Upper lobe of right lung (tissue), 1 donor: ENCODE measurements around the gene OSBPL6. TPM values are rescaled to one million over a fixed set of nuclear protein-coding genes. Genes with fewer than 3 reads are reported as not detected.
"Not testable (repeated sequence)": the region's sequence is repeated elsewhere in the genome, so short reads cannot be mapped to it uniquely, and the experiment has no call there.

Source experiments
- ATAC-seq: fragments of 200-7000 bp; cut with Tn5 transposase; one replicate; pipeline ENCODE4 v1.9.1; 2020; ENCODE audit warnings: mild to moderate bottlenecking, moderate library complexity
- DNase-seq: peaks from one replicate; pipeline ENCODE4 v3.0.0-alpha.2; 2020
- H3K27ac ChIP-seq: fragments of 200-600 bp; one replicate; pipeline ENCODE4 v1.8.0; 2022
- H3K27me3 ChIP-seq: fragments of 200-600 bp; one replicate; pipeline ENCODE4 v1.8.0; 2022; ENCODE audit warnings: mild to moderate bottlenecking
- H3K36me3 ChIP-seq: fragments of 200-600 bp; one replicate; pipeline ENCODE4 v1.8.0; 2022
- H3K4me1 ChIP-seq: fragments of 200-600 bp; one replicate; pipeline ENCODE4 v1.8.0; 2022
- H3K4me3 ChIP-seq: fragments of 200-600 bp; one replicate; pipeline ENCODE4 v1.8.0; 2022; ENCODE audit warnings: mild to moderate bottlenecking
- H3K9me3 ChIP-seq: fragments of 200-600 bp; one replicate; pipeline ENCODE4 v1.8.0; 2022
- intact Hi-C: fragments of 100-400 bp; cut with DNase I; formaldehyde crosslinking; loops from one replicate; pipeline ENCODE4 v1.11.0; 2022
- total RNA-seq: library from RNA; stranded (reverse); fragmentation: NEBNext Ultra II Directional; extraction: Animal tissue kit (Norgen Biotek cat#: 25700); gene quantifications from one replicate; pipeline ENCODE4 v1.2.1, GENCODE V29; 2021
- TF ChIP-seq, protein P1 (sequence below): fragments of 200-600 bp; IDR thresholded peaks from one replicate; pipeline ENCODE4 v1.8.0; 2022; ENCODE audit warnings: antibody characterized with exemption
- donor health status: DM: no; HTN: yes; CAD: no; lungs with severe emphysema.

OSBPL6 gene
- total RNA-seq, 1 donor from 2014 or later, result 2.6 TPM

DNA sequence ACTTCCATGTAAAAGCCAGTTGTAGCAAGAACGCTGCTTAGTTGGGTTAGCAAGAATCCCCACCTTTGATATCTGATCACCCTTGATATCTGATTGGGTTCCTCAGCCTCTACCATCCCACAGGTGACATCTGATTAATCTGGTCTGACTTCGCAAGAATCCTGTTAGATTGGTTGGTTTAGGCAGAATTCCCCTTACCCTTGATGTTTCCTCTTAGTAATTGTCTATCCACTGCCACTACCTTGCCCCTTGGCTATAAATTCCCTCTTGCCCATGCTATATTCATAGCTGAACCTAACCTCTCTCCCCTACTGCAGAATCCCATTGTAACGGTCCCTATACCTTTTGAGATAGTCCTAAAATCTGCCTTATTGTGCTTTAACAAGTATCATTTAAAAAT, 223.6 kb downstream of the OSBPL6 start:
- H3K4me3 ChIP-seq, result no peak overlapping the region
- peaks cover 6% of the 10 kb centered on the region for H3K4me1 ChIP-seq
- intact Hi-C loops, result no loop called here
- no peak overlapping the region for H3K27ac ChIP-seq
- TF ChIP-seq, protein P1, sequence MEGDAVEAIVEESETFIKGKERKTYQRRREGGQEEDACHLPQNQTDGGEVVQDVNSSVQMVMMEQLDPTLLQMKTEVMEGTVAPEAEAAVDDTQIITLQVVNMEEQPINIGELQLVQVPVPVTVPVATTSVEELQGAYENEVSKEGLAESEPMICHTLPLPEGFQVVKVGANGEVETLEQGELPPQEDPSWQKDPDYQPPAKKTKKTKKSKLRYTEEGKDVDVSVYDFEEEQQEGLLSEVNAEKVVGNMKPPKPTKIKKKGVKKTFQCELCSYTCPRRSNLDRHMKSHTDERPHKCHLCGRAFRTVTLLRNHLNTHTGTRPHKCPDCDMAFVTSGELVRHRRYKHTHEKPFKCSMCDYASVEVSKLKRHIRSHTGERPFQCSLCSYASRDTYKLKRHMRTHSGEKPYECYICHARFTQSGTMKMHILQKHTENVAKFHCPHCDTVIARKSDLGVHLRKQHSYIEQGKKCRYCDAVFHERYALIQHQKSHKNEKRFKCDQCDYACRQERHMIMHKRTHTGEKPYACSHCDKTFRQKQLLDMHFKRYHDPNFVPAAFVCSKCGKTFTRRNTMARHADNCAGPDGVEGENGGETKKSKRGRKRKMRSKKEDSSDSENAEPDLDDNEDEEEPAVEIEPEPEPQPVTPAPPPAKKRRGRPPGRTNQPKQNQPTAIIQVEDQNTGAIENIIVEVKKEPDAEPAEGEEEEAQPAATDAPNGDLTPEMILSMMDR, result no peak
- no peaks in the 10 kb centered on the region for H3K36me3 ChIP-seq
- DNase-seq, result no peak
- ATAC-seq, result no peak
- H3K27me3 ChIP-seq, result no peaks in the 10 kb centered on the region
- no peaks in the 10 kb centered on the region for H3K9me3 ChIP-seq

DNA sequence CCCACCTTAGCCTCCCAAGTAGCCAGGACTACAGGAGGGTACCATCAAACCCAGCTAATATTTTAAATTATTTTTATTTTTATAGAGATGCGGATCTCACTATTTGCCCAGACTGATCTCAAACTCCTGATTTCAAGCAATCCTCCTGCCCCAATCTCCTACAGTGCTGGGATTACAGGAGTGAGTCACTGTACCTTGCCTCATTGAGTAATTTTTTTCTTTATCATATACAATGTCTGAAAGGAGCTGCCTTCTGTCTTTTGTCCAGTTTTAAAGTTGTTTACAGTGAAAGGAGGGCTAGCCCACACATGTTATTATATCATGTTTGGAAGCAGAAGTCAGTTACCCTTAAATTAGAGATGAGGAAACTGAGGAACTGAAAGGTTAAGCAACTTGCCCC, 224.1 kb downstream of the OSBPL6 start:
- Histone ChIP-seq H3K36me3 (no peaks in the 10 kb centered on the region), H3K27ac (no peak overlapping the region), H3K27me3 (no peaks in the 10 kb centered on the region), H3K4me1 (peaks cover 6% of the 10 kb centered on the region), H3K9me3 (no peaks in the 10 kb centered on the region), H3K4me3 (no peak overlapping the region)
- TF ChIP-seq, protein P1, result no peak
- DNase-seq (no peak), ATAC-seq (no peak)
- intact Hi-C loops, result no loop called here

DNA sequence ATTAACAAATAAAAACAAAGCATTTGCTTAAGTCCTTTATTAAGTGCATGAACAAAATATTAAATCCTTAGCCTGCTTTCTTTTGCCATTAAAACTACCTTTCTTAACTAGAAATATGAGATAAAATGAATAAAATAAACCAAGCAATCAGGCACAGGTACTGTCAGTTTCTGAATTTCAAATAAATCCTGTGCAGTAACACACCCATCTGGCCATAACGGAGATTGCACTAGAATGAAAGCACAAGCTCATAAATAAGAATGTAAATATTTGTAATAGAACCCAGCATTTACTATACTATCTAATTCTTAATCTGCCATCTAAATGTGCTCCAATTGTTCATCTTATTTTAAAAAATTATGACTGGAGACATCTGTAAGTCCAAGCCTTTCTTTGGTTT, 224.8 kb downstream of the OSBPL6 start:
- H3K27ac ChIP-seq, result no peak overlapping the region
- H3K4me1 ChIP-seq, result peaks cover 6% of the 10 kb centered on the region
- no peaks in the 10 kb centered on the region for H3K27me3 ChIP-seq
- ATAC-seq (no peak), DNase-seq (no peak)
- TF ChIP-seq, protein P1, result no peak
- intact Hi-C loops, result no loop called here
- H3K36me3 ChIP-seq, result no peaks in the 10 kb centered on the region
- H3K4me3 ChIP-seq, result no peak overlapping the region
- H3K9me3 ChIP-seq, result no peaks in the 10 kb centered on the region

DNA sequence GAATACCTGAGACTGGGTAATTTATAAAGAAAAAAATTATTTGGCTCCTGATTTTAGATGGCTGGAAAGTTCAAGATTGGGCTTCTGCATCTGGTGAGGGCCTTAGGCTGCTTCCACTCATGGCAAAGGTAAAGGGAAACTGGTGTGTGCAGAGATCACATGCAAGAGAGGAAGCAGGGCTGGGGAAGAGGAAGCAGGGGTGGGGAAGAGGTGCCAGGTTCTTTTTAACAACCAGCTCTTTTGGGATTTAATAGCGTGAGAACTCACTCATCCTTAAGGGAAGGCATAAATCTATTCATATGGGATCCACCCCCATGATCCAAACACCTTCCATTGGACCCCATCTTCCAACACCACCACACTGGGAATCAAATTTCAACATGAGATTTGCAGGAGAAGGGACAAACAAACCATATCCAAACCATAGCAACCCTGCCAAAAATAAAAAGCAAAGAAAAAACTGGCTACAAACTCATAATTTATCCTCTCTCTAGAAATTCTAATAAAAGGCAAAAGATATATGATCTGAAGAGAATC, 226.2 kb downstream of the OSBPL6 start:
- Histone ChIP-seq H3K9me3 (no peaks in the 10 kb centered on the region), H3K36me3 (no peaks in the 10 kb centered on the region), H3K4me3 (no peak overlapping the region), H3K27ac (no peak overlapping the region), H3K27me3 (no peaks in the 10 kb centered on the region), H3K4me1 (no peaks in the 10 kb centered on the region)
- TF ChIP-seq, protein P1, result no peak
- no peak for DNase-seq
- no peak for ATAC-seq
- intact Hi-C loops, result no loop called here

DNA sequence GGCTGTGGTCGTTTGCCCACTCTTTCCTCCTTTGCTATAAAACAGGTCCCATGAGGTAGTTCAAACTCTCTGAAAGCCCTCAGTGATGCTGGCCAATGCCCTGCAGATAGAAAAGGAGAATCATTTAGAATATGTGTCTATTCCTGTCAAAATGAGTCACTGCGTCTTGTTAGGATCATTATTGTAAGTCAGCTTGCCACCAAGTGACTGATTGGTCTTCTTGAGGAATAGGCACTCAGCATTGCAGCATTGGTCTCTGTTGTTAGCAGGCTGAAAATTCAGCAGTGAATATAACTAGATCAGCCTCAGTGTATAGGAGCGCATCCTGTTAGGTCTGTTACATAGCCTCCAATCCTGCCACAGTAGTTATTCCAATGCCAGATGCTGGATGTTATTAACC, 227.8 kb downstream of the OSBPL6 start:
- H3K4me3 ChIP-seq, result no peak overlapping the region
- ATAC-seq, result no peak
- no peaks in the 10 kb centered on the region for H3K4me1 ChIP-seq
- H3K27me3 ChIP-seq, result no peaks in the 10 kb centered on the region
- H3K36me3 ChIP-seq, result peaks cover 8% of the 10 kb centered on the region
- no peaks in the 10 kb centered on the region for H3K9me3 ChIP-seq
- no peak overlapping the region for H3K27ac ChIP-seq
- intact Hi-C loops, result no loop called here
- TF ChIP-seq, protein P1, result no peak
- DNase-seq, result no peak

DNA sequence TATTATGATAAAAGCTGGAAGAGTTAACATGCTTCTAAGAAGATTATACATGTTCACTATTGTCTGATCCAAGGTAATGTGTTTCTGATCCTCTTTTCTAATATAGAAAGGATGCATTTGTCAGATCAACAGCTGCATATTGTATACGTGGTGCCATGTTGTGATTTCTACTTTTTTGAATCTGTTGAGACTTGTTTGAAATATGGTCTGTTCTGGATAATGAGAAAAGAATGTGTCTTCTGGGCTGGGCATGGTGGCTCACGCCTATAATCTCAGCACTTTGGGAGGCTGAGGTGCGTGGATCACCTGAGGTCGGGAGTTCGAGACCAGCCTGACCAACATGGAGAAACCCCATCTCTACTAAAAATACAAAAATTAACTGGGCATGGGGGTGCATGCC, 229.4 kb downstream of the OSBPL6 start:
- H3K9me3 ChIP-seq, H3K27ac ChIP-seq, H3K4me3 ChIP-seq, ATAC-seq, DNase-seq, H3K4me1 ChIP-seq, H3K27me3 ChIP-seq, intact Hi-C loops: not testable (repeated sequence)
- peaks cover 22% of the 10 kb centered on the region for H3K36me3 ChIP-seq
